Testis (tissue), 2 donors: ENCODE results near the gene GLS2.

Experiments used
- CTCF ChIP-seq, 3 experiments: fragments of 450-650 bp in 2 of 3; fragments of 200-600 bp in 1 of 3; sonication (generic) in 1 of 3; IDR thresholded peaks; one replicate each; pipeline ENCODE4 v1.5.1; 2016 to 2019; ENCODE audit warnings: antibody characterized with exemption in 3 of 3, mild to moderate bottlenecking in 2 of 3, moderate library complexity in 1 of 3
- POLR2A ChIP-seq: fragments of 450-650 bp; IDR thresholded peaks from one replicate; pipeline ENCODE4 v1.6.1; 2017; ENCODE audit warnings: antibody characterized with exemption, mild to moderate bottlenecking, moderate library complexity

DNA sequence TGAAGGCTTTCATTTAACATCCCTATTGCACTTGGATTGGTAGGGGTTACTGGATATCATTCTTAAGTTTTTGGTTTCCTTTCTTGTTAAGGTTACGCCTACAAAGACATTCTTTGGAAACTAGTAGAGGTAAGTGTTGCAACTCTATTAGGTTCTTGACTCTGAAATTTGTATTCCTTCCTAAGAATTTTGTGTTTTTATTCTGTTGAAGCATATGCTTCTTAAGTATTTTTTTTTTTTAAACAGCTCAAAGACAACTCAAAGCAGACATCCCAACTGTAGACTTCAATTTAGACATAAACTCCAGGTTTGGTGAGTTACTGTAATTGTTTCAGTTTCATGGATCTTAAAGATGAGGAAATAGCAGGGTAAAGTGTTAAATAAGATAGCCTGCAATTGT lies 32.5 kb upstream of the GLS2 start:
- TF ChIP-seq CTCF (IDR thresholded peaks at IDR 0.05) (no peak), POLR2A (no peak)
